Smooth muscle cell (in vitro differentiated cells): Measurements from ENCODE around the gene PILRB. TPM values are rescaled to one million over a fixed set of nuclear protein-coding genes. Genes with fewer than 3 reads are reported as not detected.

ENCODE experiments used
- DNase-seq: peaks from one replicate; lab custom pipeline; 2025; ENCODE audit not compliant: unreplicated experiment; lab: John Stamatoyannopoulos, UW
- H2AFZ ChIP-seq: fragments of 200-600 bp; sonication (generic); 2 replicates; pipeline ENCODE4 v1.6.0; 2016; ENCODE audit warnings: antibody characterized with exemption, low read depth, mild to moderate bottlenecking
- H3F3A ChIP-seq: fragments of 200-600 bp; sonication (generic); 2 replicates; pipeline ENCODE4 v1.6.0; 2017; ENCODE audit warnings: antibody characterized with exemption, low read depth
- H3K27ac ChIP-seq: fragments of 200-600 bp; sonication (generic); 2 replicates; pipeline ENCODE4 v1.5.1; 2016; ENCODE audit warnings: low read depth, mild to moderate bottlenecking
- H3K27me3 ChIP-seq: fragments of 200-600 bp; sonication (generic); 2 replicates; pipeline ENCODE4 v1.6.1; 2016; ENCODE audit warnings: low read depth, mild to moderate bottlenecking
- H3K36me3 ChIP-seq: fragments of 200-600 bp; sonication (generic); 2 replicates; pipeline ENCODE4 v1.5.1; 2016; ENCODE audit warnings: low read depth
- H3K4me1 ChIP-seq: fragments of 200-600 bp; sonication (generic); 2 replicates; pipeline ENCODE4 v1.5.1; 2016; ENCODE audit warnings: low read depth
- H3K4me2 ChIP-seq: fragments of 200-600 bp; sonication (generic); 2 replicates; pipeline ENCODE4 v1.6.0; 2016; ENCODE audit warnings: mild to moderate bottlenecking
- H3K4me3 ChIP-seq: fragments of 200-600 bp; sonication (generic); 2 replicates; pipeline ENCODE4 v1.5.1; 2016; ENCODE audit warnings: mild to moderate bottlenecking
- H3K79me2 ChIP-seq: fragments of 200-600 bp; sonication (generic); 2 replicates; pipeline ENCODE4 v1.6.0; 2016; ENCODE audit warnings: low read depth, mild to moderate bottlenecking
- H3K9ac ChIP-seq: fragments of 200-600 bp; sonication (generic); 2 replicates; pipeline ENCODE4 v1.6.0; 2016; ENCODE audit warnings: low read depth
- H3K9me3 ChIP-seq: fragments of 200-600 bp; sonication (generic); replicated peaks from 2 replicates; pipeline ENCODE4 v1.5.1; 2016; ENCODE audit warnings: low read depth
- H4K20me1 ChIP-seq: fragments of 200-600 bp; sonication (generic); 2 replicates; pipeline ENCODE4 v1.6.0; 2016; ENCODE audit warnings: low read depth
- WGBS: methylation state at CpG from one replicate; pipeline ENCODE4 v1.1.7; 2016; ENCODE audit warnings: low lambda C conversion rate; 5-methylcytosine and 5-hydroxymethylcytosine counted together
- polyA plus RNA-seq: library from polyadenylated mRNA; unstranded; fragments of >200 nt; fragmentation: Nextera tagmentation; extraction: Ambion mirVana; gene quantifications from 2 replicates; pipeline ENCODE4 v1.2.1, GENCODE V29; 2016
- total RNA-seq: library from RNA; depleted of rRNA; stranded (reverse); fragments of >200 nt; gene quantifications from 2 replicates; pipeline ENCODE4 v1.2.3, GENCODE V29; 2014
- TF ChIP-seq, protein P1 (sequence below): fragments of 200-600 bp; sonication (generic); IDR thresholded peaks from 2 replicates; pipeline ENCODE4 v1.5.1; 2017; ENCODE audit warnings: borderline replicate concordance, mild to moderate bottlenecking, antibody characterized with exemption; ENCODE audit not compliant: insufficient read depth, poor library complexity, severe bottlenecking

PILRB gene
- total and polyA plus RNA-seq, 2 experiments from 2014 or later = 10.1 to 12.0 TPM

DNA sequence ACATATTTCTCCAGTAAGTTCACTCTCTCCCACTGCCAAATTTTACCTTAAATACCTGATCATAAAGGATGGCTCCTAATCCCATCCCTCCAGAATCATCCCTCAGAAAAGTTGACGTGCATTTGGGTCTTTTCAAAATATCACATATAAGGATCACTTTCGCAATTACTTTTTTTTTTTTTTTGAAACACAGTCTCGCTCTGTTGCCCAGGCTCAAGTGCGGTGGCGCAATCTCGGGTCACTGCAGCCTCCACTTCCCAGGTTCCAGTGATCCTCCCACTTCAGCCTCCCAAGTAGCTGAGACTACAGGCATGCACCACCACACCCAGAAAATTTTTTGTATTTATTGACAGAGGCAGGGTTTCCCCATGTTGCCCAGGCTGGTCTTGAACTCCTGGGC is 53.2 kb downstream of the PILRB start:
- H3K9ac ChIP-seq = no peak overlapping the region
- no peak overlapping the region for H2AFZ ChIP-seq
- H3K79me2 ChIP-seq = no peaks in the 10 kb centered on the region
- no peak overlapping the region for H3K4me3 ChIP-seq
- H4K20me1 ChIP-seq = no peaks in the 10 kb centered on the region
- 95% methylated on average over 6 of the region's 6 CpGs for WGBS
- H3K27ac ChIP-seq = no peak overlapping the region
- H3F3A ChIP-seq = no peaks in the 10 kb centered on the region
- no peak overlapping the region for H3K4me2 ChIP-seq
- peaks cover 26% of the 10 kb centered on the region for H3K27me3 ChIP-seq
- H3K36me3 ChIP-seq = no peaks in the 10 kb centered on the region
- H3K4me1 ChIP-seq = no peaks in the 10 kb centered on the region
- TF ChIP-seq, protein P1, sequence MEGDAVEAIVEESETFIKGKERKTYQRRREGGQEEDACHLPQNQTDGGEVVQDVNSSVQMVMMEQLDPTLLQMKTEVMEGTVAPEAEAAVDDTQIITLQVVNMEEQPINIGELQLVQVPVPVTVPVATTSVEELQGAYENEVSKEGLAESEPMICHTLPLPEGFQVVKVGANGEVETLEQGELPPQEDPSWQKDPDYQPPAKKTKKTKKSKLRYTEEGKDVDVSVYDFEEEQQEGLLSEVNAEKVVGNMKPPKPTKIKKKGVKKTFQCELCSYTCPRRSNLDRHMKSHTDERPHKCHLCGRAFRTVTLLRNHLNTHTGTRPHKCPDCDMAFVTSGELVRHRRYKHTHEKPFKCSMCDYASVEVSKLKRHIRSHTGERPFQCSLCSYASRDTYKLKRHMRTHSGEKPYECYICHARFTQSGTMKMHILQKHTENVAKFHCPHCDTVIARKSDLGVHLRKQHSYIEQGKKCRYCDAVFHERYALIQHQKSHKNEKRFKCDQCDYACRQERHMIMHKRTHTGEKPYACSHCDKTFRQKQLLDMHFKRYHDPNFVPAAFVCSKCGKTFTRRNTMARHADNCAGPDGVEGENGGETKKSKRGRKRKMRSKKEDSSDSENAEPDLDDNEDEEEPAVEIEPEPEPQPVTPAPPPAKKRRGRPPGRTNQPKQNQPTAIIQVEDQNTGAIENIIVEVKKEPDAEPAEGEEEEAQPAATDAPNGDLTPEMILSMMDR = no peak
- no peaks in the 10 kb centered on the region for H3K9me3 ChIP-seq
- DNase-seq = no peak

DNA sequence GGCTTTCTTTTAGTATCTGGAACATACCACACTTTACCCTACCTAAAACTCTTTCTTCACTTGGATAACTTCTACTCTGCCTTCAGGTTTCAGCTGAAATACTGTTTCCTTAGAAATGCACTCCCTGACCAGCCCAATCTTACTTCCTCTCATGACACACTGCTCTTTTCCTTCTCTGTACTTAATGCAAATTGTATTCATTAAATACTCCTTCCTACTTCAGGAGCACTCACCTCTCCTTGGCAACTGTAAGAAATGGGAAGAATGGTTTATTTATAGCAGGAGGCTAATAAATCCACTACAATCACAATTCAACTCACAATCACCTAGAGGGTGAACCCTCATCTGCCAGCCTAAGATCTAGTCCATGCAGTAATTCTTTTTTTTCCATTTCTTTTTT is 55.4 kb downstream of the PILRB start:
- Histone ChIP-seq H3K4me2 (no peak overlapping the region), H2AFZ (no peak overlapping the region), H3F3A (no peaks in the 10 kb centered on the region), H3K4me3 (no peak overlapping the region), H4K20me1 (no peaks in the 10 kb centered on the region), H3K79me2 (no peaks in the 10 kb centered on the region), H3K27me3 (peaks cover 26% of the 10 kb centered on the region), H3K4me1 (no peaks in the 10 kb centered on the region), H3K36me3 (no peaks in the 10 kb centered on the region), H3K27ac (no peak overlapping the region), H3K9ac (no peak overlapping the region), H3K9me3 (no peaks in the 10 kb centered on the region)
- DNase-seq = no peak
- TF ChIP-seq, protein P1 = no peak

DNA sequence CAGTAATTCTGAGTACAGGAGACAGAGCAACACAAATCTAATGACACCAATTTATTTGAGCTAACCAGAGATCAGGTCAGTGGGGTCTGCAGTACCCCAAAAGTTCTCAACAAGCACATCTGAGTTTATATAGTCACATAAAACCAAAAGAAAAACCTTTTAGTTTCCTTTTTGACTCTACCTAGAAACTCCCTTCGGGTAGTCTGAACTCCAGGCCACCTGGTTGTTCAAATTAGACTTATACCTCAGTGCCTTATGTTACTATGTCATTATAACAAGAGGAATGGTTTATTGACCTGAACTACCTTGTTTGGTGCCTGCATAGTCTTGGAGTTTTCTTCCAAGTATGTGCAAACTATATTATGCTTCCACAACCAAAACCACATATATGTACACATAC is 56.0 kb downstream of the PILRB start:
- no peak for DNase-seq
- Histone ChIP-seq H3K27me3 (peaks cover 20% of the 10 kb centered on the region), H3K4me2 (no peak overlapping the region), H3K79me2 (no peaks in the 10 kb centered on the region), H3K27ac (no peak overlapping the region), H2AFZ (no peak overlapping the region), H3K4me1 (no peaks in the 10 kb centered on the region), H3K4me3 (no peak overlapping the region), H3K36me3 (no peaks in the 10 kb centered on the region), H4K20me1 (no peaks in the 10 kb centered on the region), H3F3A (no peaks in the 10 kb centered on the region), H3K9me3 (no peaks in the 10 kb centered on the region), H3K9ac (no peak overlapping the region)
- 93% methylated on average over 1 of the region's 1 CpG for WGBS
- TF ChIP-seq, protein P1 = no peak

DNA sequence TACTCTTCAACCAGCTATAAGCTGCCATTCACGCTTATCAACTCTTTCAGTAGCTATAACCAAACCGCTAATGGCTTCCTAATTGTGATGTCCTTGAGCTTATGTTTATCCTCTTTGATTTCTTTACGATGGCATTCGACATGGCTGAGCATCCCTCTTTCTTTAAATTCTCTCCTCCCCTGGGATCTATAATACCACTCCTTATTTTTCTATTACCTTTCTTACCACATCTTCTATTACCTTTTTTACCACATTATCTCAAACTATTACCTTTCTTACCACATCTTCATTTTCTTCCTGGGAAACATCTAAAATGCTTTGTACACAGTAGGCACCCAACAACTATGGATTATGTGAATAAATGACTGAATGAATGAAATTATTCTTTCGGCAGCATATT is 57.5 kb downstream of the PILRB start:
- TF ChIP-seq, protein P1 = no peak

More for the DNA sequence above, 57.5 kb downstream of the PILRB start:
- no peaks in the 10 kb centered on the region for H3K36me3 ChIP-seq
- H3K4me2 ChIP-seq = no peak overlapping the region
- H2AFZ ChIP-seq = no peak overlapping the region
- peaks cover 8% of the 10 kb centered on the region for H3K27me3 ChIP-seq
- H3K27ac ChIP-seq = no peak overlapping the region
- no peaks in the 10 kb centered on the region for H4K20me1 ChIP-seq
- no peaks in the 10 kb centered on the region for H3K4me1 ChIP-seq
- H3K9ac ChIP-seq = no peak overlapping the region
- H3K79me2 ChIP-seq = no peaks in the 10 kb centered on the region
- no peaks in the 10 kb centered on the region for H3K9me3 ChIP-seq
- 93% methylated on average over 5 of the region's 5 CpGs for WGBS
- H3K4me3 ChIP-seq = no peak overlapping the region
- DNase-seq = no peak
- H3F3A ChIP-seq = no peaks in the 10 kb centered on the region
